Activated B cell treated with CpG ODN at 0.5 μM for 24 hours (primary cell): ENCODE results near the gene IMP3. TPM values are rescaled to one million over a fixed set of nuclear protein-coding genes. Genes with fewer than 3 reads are reported as not detected.

ENCODE experiments used
- ATAC-seq: fragments of 200-7000 bp; cut with Tn5 transposase; one replicate; pipeline ENCODE4 v1.10.0; 2021; ENCODE audit warnings: low read depth, mild to moderate bottlenecking, moderate library complexity
- CTCF ChIA-PET: fragments of 350-600 bp; sonication (Branson Sonifier 250); formaldehyde crosslinking; loops from one replicate; lab custom pipeline; 2021; ENCODE audit warnings: antibody characterized with exemption; lab: Charles Lee
- POLR2A ChIA-PET: fragments of 350-600 bp; sonication (Branson Sonifier 250); formaldehyde crosslinking; loops from one replicate; lab custom pipeline; 2021; ENCODE audit warnings: antibody characterized with exemption; lab: Charles Lee
- DNase-seq: peaks from one replicate; pipeline ENCODE4 v3.0.0; 2022
- H3K27ac Mint-ChIP-seq: one replicate; pipeline ENCODE4 v1.8.0; 2020; ENCODE audit warnings: mixed read lengths
- H3K27me3 Mint-ChIP-seq: one replicate; pipeline ENCODE4 v1.8.0; 2021; ENCODE audit warnings: mixed read lengths
- H3K36me3 Mint-ChIP-seq: one replicate; pipeline ENCODE4 v1.8.0; 2021; ENCODE audit warnings: low read depth, mixed read lengths
- H3K4me1 Mint-ChIP-seq: one replicate; pipeline ENCODE4 v1.8.0; 2021; ENCODE audit warnings: mixed read lengths
- H3K4me3 Mint-ChIP-seq: one replicate; pipeline ENCODE4 v1.8.0; 2020; ENCODE audit warnings: mild to moderate bottlenecking, mixed read lengths
- H3K9me3 Mint-ChIP-seq: one replicate; pipeline ENCODE4 v1.8.0; 2020; ENCODE audit warnings: mixed read lengths
- CTCF ChIP-seq: fragments of 200-600 bp; IDR thresholded peaks from one replicate; pipeline ENCODE4 v1.8.0; 2022; ENCODE audit warnings: antibody characterized with exemption, mild to moderate bottlenecking
- intact Hi-C: fragments of 100-400 bp; cut with micrococcal nuclease; formaldehyde crosslinking; loops from one replicate; pipeline ENCODE4 v1.15.1; 2024
- total RNA-seq: library from RNA; stranded (reverse); gene quantifications from 2 replicates; pipeline ENCODE4 v1.2.3, GENCODE V29; 2022

IMP3 gene
- total RNA-seq, 1 donor from 2014 or later, result 65.6 TPM

GRCh38 chr15:75616766-75617165 is 23.3 kb downstream of the IMP3 start:
- Mint-ChIP-seq H3K4me3 (no peak overlapping the region), H3K36me3 (peaks cover 70% of the 10 kb centered on the region), H3K27me3 (no peaks in the 10 kb centered on the region), H3K27ac (no peak overlapping the region), H3K4me1 (peaks cover 7% of the 10 kb centered on the region), H3K9me3 (no peaks in the 10 kb centered on the region)
- DNase-seq, result no peak
- POLR2A ChIA-PET, result no interaction called here
- ATAC-seq, result no peak
- TF ChIP-seq CTCF, result no peak
- CTCF ChIA-PET, result no interaction called here
- intact Hi-C loops, result no loop called here

- intact Hi-C loops, result no loop called here
- Mint-ChIP-seq H3K9me3 (no peaks in the 10 kb centered on the region), H3K36me3 (peaks cover 62% of the 10 kb centered on the region), H3K4me1 (no peaks in the 10 kb centered on the region), H3K27ac (no peak overlapping the region), H3K4me3 (no peak overlapping the region), H3K27me3 (no peaks in the 10 kb centered on the region)
- no peak for ATAC-seq
- DNase-seq, result no peak
- TF ChIP-seq CTCF, result no peak
- ChIA-PET CTCF (no interaction called here), POLR2A (no interaction called here)
Observed at GRCh38 chr15:75606711-75607699, 33.0 kb downstream of the IMP3 start.

GRCh38 chr15:75606026-75606425 is 34.0 kb downstream of the IMP3 start:
- no peaks in the 10 kb centered on the region for H3K4me1 Mint-ChIP-seq
- intact Hi-C loops, result no loop called here
- no peak for DNase-seq
- no peaks in the 10 kb centered on the region for H3K27me3 Mint-ChIP-seq
- no peak overlapping the region for H3K27ac Mint-ChIP-seq
- ATAC-seq, result no peak
- ChIA-PET CTCF (no interaction called here), POLR2A (no interaction called here)
- H3K36me3 Mint-ChIP-seq, result peaks cover 68% of the 10 kb centered on the region
- TF ChIP-seq CTCF, result no peak
- H3K4me3 Mint-ChIP-seq, result no peak overlapping the region
- no peaks in the 10 kb centered on the region for H3K9me3 Mint-ChIP-seq

DNA sequence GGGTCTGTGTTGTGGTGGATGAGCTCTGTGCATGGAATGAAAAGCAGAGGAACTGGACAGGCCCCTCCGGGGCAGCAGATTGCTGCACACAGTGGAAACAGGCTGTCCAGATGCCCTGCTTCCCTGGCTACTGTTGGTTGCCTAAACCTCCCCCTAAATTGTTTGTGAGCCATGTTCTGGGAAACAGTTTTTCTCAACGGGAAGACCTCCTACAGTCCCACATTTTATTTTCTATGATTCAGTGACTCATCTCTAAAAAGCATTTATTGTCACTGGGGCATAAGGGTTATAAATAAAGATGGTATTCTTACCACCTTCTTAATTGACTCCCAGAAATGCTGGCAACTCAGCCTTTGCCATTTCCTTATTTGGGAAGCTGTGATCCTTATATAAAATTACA is 40.6 kb downstream of the IMP3 start:
- Mint-ChIP-seq H3K9me3 (no peaks in the 10 kb centered on the region), H3K27me3 (no peaks in the 10 kb centered on the region), H3K4me1 (no peaks in the 10 kb centered on the region), H3K27ac (no peak overlapping the region), H3K4me3 (no peak overlapping the region), H3K36me3 (peaks cover 69% of the 10 kb centered on the region)
- ChIA-PET POLR2A (interaction anchor here (0.6 to 1.3 kb wide), 2 partner anchors 27 to 43 kb away, joined by 3 to 8 read pairs; no protein-coding TSS in a partner anchor), CTCF (no interaction called here)
- intact Hi-C loops, result no loop called here
- no peak for ATAC-seq
- TF ChIP-seq CTCF, result no peak
- no peak for DNase-seq

DNA sequence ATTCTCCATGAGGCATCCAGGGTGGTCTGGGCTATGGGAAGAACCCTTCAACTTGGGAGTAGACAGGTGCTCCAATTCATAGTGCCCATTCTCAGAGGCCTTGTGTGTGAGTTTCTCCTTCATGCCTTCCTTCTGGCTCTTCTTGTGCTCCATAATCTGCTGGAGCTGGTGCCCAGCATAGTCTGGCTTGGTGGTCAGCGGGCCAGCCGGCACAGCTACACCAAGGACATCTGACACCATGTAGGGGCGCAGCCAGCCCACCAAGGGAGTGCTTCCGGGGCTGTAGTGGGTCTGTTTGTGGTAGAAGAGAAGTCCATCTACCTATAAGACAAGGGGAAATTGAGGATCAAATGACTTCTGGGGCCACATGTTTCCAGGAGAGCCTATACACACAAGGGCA is 41.7 kb downstream of the IMP3 start:
- no peak overlapping the region for H3K4me3 Mint-ChIP-seq
- H3K27me3 Mint-ChIP-seq, result no peaks in the 10 kb centered on the region
- H3K36me3 Mint-ChIP-seq, result peaks cover 66% of the 10 kb centered on the region
- intact Hi-C loops, result no loop called here
- ChIA-PET POLR2A (interaction anchor here (0.7 to 1.3 kb wide), 2 partner anchors 28 to 49 kb away, joined by 3 to 14 read pairs; partner anchors contain the start of gene SNX33), CTCF (no interaction called here)
- H3K9me3 Mint-ChIP-seq, result no peaks in the 10 kb centered on the region
- ATAC-seq, result no peak
- TF ChIP-seq CTCF, result no peak
- DNase-seq, result no peak
- H3K4me1 Mint-ChIP-seq, result no peaks in the 10 kb centered on the region
- H3K27ac Mint-ChIP-seq, result no peak overlapping the region
